ENCODE results near the gene MTCL1. TPM values are rescaled to one million over a fixed set of nuclear protein-coding genes. Genes with fewer than 3 reads are reported as not detected.

MTCL1 gene
- total RNA-seq, 4 donors from 2014 or later: 2.2 to 6.8 (median 4.0) TPM

- TF ChIP-seq CTCF (IDR thresholded peaks at IDR 0.05): no peak
- no peak for TF ChIP-seq POLR2A (IDR thresholded peaks at IDR 0.05)
- intact Hi-C loops (cut with DNase I; ENCODE audit: low total_unique reads): no loop called here
- no peak overlapping the region for H3K4me3 ChIP-seq (ENCODE audit: low read depth, poor library complexity, severe bottlenecking)
- DNase-seq (ENCODE audit: low spot score in 2 of 2): no peak
Measured at GRCh38 chr18:8668381-8668780, 37.0 kb upstream of the MTCL1 start.

GRCh38 chr18:8669571-8669970, 35.8 kb upstream of the MTCL1 start:
- no peak for TF ChIP-seq POLR2A (IDR thresholded peaks at IDR 0.05)
- TF ChIP-seq CTCF (IDR thresholded peaks at IDR 0.05): no peak
- intact Hi-C loops (cut with DNase I; ENCODE audit: low total_unique reads): no loop called here
- no peak overlapping the region for H3K4me3 ChIP-seq (ENCODE audit: low read depth, poor library complexity, severe bottlenecking)
- WGBS, 2 donors: 68 to 85% methylated on average over 4 of the region's 4 CpGs
- no peak for DNase-seq (ENCODE audit: low spot score in 2 of 2)

GRCh38 chr18:8673256-8674209, 31.8 kb upstream of the MTCL1 start:
- no peak for DNase-seq (ENCODE audit: low spot score in 2 of 2)
- TF ChIP-seq POLR2A (IDR thresholded peaks at IDR 0.05): no peak
- TF ChIP-seq CTCF (IDR thresholded peaks at IDR 0.05): no peak
- intact Hi-C loops (cut with DNase I; ENCODE audit: low total_unique reads): no loop called here
- H3K4me3 ChIP-seq (ENCODE audit: low read depth, poor library complexity, severe bottlenecking): no peak overlapping the region
- 92 to 94% methylated on average over 9 of the region's 9 CpGs for WGBS, 2 donors

- intact Hi-C loops (cut with DNase I; ENCODE audit: low total_unique reads): no loop called here
- DNase-seq (ENCODE audit: low spot score in 2 of 2): no peak
- WGBS, 2 donors: 74 to 95% methylated on average over 4 of the region's 4 CpGs
- H3K4me3 ChIP-seq (ENCODE audit: low read depth, poor library complexity, severe bottlenecking): no peak overlapping the region
- no peak for TF ChIP-seq CTCF (IDR thresholded peaks at IDR 0.05)
- TF ChIP-seq POLR2A (IDR thresholded peaks at IDR 0.05): no peak
Measured at GRCh38 chr18:8675057-8675456, 30.3 kb upstream of the MTCL1 start.

GRCh38 chr18:8681196-8681595, 24.2 kb upstream of the MTCL1 start:
- no peak for DNase-seq (ENCODE audit: low spot score in 2 of 2)
- 91 to 93% methylated on average over 4 of the region's 4 CpGs for WGBS, 2 donors

More at GRCh38 chr18:8681196-8681595, 24.2 kb upstream of the MTCL1 start:
- TF ChIP-seq CTCF (IDR thresholded peaks at IDR 0.05) (no peak), POLR2A (IDR thresholded peaks at IDR 0.05) (no peak)
- intact Hi-C loops (cut with DNase I; ENCODE audit: low total_unique reads): no loop called here
- H3K4me3 ChIP-seq (ENCODE audit: low read depth, poor library complexity, severe bottlenecking): no peak overlapping the region
